Choroid plexus epithelial cell (primary cell): Measurements from ENCODE around the gene MYO5A.

ENCODE experiments used
- DNase-seq: peaks from one replicate; pipeline ENCODE4 v3.0.0-alpha.2; 2010; ENCODE audit warnings: low read depth
- H3K4me3 ChIP-seq: 2 replicates; pipeline ENCODE4 v1.5.1; 2011; ENCODE audit warnings: low read depth, mild to moderate bottlenecking, control low read depth, low read length, moderate library complexity
- CTCF ChIP-seq: conservative IDR thresholded peaks from 2 replicates; pipeline ENCODE4 v1.5.1; 2011; ENCODE audit warnings: low read depth, mild to moderate bottlenecking, control low read depth, inconsistent platforms, low read length, moderate library complexity

The MYO5A gene

GRCh38 chr15:52261026-52261425 lies 267.7 kb downstream of the MYO5A start:
- TF ChIP-seq CTCF = no peak
- DNase-seq = no peak
- no peak overlapping the region for H3K4me3 ChIP-seq

- H3K4me3 ChIP-seq = no peak overlapping the region
- no peak for TF ChIP-seq CTCF
- DNase-seq = no peak
Observed at GRCh38 chr15:52259503-52259902, 269.2 kb downstream of the MYO5A start.

GRCh38 chr15:52258461-52258860 lies 270.2 kb downstream of the MYO5A start:
- no peak overlapping the region for H3K4me3 ChIP-seq
- DNase-seq = no peak
- TF ChIP-seq CTCF = no peak

- TF ChIP-seq CTCF = no peak
- DNase-seq = peak; percentile 57
- H3K4me3 ChIP-seq = no peak overlapping the region
Observed at GRCh38 chr15:52257734-52258062, 271.0 kb downstream of the MYO5A start.
